Dedifferentiated amniotic fluid mesenchymal stem cell (primary cell): ENCODE data around the gene GOLGA7B.
A peak's percentile ranks its signal among the peaks of the same experiment; 100 is the strongest.
"Not testable (repeated sequence)": the region's sequence is repeated elsewhere in the genome, so short reads cannot be mapped to it uniquely, and the experiment has no call there.

Experiments
- DNase-seq: peaks from one replicate; pipeline ENCODE4 v3.0.0-alpha.2; 2016; ENCODE audit errors: extremely low spot score

GOLGA7B gene

DNA sequence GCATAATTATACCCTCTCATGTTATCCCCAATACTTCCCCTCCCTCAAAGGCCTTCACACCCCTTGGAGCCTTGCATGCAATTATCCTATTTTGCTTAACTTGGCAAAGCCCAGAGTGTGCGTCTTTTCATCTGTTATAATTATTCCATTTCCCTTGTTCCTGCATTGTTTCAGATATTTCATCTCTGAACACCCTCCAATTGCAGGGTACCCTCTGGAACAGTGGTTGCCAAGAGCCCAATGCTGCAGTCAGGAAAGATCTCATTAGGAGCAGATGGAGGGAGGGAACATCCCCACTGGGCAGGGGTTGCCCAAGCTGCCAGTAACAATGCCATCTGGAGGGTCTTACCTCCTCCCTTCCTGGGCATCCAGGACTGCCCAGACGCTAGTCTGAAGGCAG is 18.4 kb upstream of the GOLGA7B start:
- no peak for DNase-seq

DNA sequence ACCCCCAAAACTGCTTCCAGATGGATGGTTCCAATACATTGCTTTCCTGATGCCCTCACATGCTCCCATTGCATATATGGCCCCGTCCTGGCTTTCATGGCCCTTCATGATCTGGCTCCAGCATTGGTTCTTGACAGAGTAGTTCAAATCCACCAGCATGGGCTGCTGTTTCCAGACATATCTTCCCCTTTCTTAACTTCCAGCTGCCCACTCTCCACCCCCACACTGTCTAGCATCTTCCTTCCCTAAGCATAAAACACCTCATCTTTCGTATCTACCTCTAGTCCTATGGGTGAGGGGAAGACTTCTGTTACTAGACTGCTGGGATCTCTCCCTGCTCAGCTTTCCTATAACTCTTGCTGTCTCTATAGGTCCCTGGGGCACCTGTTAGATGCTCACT is 13.2 kb upstream of the GOLGA7B start:
- no peak for DNase-seq

DNA sequence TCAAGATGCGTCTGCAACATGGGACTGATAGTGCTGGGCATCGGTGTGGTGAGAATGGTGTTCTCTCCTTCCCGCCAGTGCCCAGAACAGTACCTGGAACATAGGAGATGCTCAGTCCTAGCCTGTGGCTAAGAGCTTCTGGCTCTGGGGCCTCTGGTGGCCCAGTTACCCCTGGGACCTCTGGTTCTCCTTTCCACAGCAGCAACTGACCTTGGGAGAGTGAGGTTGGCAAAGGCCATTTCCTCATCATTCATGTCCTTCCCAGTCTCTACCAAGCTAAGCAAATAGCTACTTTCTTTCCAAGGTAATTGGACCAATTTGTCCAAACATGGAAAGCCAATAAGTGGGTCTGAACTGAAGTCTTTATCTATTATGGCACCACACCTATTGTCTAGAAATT is 11.6 kb upstream of the GOLGA7B start:
- DNase-seq, result no peak

DNA sequence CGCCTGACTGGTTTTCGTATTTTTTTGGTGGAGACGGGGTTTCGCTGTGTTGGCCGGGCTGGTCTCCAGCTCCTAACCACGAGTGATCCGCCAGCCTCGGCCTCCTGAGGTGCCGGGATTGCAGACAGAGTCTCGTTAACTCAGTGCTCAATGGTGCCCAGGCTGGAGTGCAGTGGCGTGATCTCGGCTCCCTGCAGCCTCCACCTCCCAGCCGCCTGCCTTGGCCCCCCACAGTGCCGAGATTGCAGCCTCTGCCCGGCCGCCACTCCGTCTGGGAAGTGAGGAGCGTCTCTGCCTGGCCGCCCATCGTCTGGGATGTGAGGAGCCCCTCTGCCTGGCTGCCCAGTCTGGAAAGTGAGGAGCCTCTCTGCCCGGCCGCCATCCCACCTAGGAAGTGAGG is 8.5 kb upstream of the GOLGA7B start:
- not testable (repeated sequence) for DNase-seq

DNA sequence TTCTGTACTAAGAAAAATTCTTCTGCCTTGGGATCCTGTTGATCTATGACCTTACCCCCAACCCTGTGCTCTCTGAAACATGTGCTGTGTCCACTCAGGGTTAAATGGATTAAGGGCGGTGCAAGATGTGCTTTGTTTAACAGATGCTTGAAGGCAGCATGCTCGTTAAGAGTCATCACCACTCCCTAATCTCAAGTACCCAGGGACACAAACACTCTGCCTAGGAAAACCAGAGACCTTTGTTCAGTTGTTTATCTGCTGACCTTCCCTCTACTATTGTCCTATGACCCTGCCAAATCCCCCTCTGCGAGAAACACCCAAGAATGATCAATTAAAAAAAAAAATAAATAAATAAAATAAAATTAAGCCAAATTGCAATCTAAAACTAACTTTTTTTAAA is 7.5 kb upstream of the GOLGA7B start:
- not testable (repeated sequence) for DNase-seq

DNA sequence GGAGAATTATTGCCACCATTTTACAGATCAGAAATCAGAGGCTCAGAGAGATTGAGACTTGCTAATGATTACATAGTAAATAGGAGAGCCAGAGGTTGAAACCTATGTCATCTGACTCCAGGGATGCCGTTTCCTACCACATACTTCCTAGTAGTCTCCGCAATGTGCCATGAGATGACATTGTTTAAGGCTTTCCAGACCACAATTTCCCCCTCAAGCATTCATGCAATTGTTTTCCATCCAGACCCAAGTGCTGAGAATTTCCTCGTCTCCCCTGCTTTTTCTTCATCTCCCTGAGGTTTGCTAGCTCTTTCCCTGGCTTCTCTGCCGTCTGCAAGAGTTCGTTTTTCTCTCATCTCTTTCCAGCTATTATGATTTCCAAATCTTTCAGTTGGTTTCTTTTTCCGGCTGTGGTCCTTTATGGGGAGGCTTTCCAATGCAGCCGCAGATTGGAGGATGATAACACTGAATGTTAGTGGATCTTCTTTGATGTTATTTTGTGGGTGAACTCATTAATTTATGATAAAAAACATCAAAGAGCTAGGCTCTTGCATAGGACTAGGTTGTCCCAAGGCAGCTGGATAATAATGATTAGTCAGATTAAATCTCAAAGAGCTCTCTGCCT is 6.9 kb upstream of the GOLGA7B start:
- no peak for DNase-seq

DNA sequence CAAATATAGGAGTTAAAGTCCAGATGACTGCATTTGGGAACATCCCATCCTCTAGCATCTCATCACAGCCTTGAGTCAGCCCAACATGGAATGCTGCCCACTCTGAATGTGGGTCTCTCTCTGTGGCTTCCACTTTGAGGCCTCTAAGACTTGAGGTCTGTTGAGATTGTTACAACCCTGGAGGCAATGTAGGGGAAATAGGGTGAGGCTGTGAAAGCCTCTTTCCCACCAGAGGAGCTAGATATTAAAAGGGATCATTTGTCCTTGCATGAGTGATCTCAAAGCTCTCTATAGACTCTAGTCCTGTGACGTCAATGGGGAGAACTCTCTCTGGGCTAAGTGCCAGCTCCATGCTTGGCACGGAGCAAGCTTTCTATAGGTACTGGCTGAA is 6.4 kb upstream of the GOLGA7B start:
- no peak for DNase-seq

DNA sequence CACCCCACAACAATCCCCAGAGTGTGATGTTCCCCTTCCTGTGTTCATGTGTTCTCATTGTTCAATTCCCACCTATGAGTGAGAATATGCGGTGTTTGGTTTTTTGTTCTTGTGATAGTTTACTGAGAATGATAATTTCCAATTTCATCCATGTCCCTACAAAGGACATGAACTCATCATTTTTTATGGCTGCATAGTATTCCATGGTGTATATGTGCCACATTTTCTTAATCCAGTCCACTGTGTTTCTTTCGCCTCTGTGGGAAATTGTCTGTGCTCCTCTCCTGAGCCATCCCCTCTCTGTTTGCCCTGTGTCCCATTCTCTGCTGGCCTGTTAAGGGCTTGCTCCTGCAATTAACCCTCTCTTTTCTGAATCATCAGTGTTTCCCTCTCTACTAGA is 5.7 kb upstream of the GOLGA7B start:
- DNase-seq, result not testable (repeated sequence)

DNA sequence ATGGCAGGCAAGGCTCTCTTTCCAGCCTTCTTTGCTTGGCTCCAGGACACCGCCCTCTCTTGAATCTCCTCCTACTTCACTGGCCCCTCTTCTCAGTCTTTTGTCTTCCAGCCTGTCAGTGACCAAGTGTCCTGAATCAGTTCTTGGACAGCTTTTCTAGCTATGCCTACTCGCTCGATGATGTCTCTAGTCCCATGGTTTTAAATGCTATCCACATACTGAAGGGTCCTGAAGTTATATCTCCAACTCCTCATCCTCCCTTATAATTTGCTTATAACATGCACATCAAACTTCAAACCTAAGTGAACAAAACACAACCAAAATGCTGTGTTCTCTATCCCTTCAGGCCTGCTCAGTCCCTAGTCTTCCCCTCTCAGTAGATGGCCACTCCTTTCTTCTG is 5.0 kb upstream of the GOLGA7B start:
- DNase-seq, result no peak

DNA sequence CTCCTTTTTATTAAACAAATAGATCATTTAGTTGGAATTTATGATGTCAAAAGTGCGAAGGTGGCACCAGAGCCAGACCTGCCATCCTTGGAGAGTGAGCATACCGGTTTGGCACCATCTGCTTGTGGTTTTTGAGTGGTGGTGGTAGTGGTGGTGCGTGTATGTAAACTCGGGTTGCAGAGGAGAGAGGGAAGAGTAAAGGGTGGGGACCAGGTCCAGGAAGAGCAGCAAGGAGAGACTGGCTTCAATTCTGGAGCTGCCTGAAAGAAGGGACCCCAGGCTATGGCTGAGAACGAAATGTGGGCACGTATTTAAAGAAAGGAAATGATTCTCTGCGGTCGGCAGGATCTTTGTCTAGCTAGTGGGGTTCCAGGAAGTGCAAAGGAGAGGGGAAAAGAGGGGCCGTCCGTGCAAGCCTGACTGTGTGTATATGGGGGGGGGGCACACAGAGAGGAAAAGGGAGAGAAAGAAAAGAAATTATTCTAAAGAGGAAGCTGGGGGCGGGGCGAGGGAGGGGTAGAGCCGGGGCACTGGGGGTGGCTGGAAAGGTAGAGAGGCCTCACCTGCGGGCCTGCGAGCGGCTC is 448 bp upstream of the GOLGA7B start:
- DNase-seq, result no peak

DNA sequence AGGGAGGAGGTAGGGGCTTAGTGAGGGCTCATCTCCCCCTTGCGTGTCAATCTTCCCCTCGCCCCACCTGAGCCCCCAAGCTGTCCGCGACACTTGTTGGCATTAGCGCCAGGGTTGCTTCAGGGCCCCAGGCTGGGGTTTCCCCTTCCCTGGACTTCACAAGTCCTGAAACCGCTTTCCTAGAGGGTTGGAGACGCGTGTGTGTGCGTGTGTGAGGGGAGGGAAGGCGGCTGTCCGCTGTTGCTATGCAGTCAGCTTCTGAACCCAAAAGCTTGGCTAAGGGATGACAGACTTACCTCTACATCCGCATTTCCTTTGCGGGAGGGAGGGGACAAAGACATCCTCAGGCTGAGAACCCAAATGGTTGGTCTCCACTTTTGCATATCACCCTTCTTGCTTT is 803 bp downstream of the GOLGA7B start:
- DNase-seq, result no peak

DNA sequence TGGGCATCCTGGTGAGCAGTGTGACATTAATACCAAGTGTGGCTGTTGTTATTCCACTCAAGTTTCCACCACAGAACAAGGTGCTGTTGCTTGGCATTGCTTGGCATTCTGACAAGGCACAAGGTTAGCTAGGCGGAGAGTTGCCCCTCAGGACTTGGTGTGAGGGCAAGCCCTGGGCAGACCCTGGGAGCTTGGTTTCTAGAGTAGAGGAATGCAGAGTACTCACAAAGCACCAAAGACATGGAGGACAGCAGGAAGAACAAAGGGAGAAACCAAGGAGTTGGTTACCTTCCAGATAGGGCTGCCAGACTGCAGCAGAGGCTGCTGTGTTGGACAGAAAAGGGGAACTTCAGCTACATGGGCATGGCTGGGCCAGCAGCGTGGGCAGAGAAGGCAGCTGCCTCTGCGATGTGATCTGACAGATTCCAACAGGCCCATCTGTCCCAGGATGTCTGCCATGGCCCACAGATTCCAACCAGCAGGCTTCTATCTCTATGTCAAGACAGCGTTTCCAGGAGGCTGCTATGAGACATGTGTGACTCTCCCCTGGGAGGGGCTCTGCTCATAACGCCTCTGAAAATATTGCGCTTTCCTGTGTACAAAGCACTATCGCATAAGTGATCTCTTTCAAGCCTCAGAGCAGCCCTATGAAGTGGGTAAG is 1.8 kb downstream of the GOLGA7B start:
- no peak for DNase-seq

DNA sequence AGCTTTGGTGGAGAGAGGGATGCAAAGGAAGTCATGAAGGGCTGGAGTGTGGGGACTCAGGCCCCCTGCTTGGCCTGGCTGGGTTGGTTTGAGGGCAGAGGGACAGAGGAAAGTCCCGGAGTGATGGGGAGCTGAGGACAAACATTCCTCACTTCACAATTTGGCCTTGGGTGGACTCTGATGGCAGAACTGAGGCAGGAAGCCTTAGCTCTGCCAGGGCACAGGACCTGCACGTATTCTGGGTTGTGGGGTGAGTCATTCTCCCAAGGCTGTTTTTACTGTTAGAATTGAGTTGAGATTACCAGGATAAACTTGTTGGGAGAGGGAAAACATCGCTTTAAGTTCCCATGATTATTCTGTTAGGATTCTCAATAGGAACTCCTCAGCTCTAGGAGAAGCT is 2.6 kb downstream of the GOLGA7B start:
- DNase-seq, result no peak

DNA sequence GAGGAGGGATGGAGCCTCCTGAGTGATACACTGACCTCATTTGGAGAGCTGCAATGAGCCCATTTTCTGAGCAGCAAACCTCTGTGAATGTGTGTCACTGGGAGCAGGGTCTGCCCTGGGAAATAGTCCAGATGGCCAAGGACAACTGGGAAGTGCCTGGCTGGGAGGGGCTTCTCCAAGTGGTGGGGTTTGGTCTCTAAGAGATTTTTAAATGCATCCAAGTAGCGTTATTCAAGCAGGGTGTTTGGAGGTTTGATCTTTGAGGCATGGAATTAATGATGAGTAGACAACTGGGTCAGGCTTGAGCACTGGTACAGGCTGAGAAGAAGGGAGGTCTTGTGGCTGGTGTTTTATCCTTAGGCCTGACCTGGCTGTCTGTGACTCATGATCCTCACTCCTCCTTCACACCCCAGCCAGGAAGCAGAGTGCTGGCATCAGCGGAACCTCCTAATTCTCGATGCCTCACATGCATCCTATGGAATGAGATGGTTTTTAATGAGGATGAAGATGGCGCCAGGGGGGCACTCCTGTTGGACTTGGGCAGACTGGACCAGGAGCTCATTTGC is 3.3 kb downstream of the GOLGA7B start:
- no peak for DNase-seq

DNA sequence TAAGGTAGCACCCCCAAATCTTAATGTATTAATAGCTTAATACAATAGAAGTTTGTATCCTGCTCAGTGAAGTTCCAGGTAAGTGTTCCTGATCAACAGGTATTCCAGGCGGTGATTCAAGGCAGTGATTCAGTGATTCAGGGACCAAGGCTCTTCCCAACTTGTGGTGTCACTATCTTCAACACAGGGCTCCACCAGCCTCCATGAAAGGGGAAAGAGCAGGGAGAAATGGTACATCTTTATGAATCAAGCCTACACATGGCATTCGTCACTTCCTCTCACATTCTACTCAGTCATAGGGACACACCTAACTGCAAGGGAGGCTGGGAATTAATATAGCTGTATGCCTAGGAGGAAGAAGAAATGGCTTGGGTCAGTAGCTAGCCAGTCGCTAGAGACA is 5.1 kb downstream of the GOLGA7B start:
- DNase-seq, result no peak

DNA sequence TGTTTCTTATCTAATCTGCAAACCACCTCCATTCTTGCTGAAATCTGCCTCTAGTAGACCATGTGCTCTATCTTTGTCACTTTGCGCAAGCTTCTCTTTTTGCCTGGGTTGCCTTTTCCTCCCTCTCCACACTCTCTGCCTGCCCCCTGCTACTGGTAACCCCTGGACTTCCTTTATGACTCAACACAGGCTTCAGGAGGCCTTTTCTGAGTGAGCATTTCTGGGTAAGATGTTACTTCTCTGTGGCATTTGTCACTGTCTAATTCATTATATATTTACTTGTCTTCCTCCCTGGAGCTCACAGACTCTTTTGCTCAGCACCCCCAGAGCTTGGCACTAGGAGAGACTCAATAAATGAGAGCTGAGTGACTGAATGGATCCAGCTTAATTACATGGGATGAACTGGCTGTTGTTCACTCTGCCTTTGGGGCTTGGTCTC is 8.4 kb downstream of the GOLGA7B start:
- DNase-seq, result no peak

DNA sequence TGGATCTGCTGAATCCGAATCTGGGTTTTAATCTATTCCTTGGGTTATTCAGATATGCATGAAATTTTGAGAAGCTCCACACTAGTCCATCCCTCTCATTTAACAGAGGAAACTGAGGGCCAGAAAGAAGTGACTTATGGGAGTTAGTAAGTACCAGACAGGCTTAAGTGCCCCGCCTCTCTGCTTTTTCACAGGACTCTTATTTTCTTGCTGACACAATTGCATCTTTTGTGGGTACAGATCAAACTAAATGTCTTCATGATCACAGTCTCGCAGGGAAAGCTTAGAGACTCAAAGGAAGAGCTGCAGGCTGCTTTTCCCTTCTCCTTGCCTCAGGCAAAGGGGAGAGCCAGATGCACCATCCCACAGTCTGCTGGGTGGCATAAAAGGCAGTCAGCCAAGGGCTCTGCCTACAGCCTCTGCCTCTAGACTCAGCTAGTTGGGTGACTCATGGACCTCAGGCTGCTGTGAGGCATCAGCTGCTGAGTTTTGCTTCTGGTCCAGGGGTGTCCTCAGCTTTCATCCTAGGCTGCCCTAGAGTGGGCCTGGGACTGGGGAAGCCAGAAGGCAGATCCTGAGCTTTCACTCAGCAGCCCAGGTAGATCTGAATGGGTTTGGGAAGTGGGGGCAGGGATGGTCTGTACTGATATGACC is 11.6 kb downstream of the GOLGA7B start:
- DNase-seq, result peak; percentile 85

DNA sequence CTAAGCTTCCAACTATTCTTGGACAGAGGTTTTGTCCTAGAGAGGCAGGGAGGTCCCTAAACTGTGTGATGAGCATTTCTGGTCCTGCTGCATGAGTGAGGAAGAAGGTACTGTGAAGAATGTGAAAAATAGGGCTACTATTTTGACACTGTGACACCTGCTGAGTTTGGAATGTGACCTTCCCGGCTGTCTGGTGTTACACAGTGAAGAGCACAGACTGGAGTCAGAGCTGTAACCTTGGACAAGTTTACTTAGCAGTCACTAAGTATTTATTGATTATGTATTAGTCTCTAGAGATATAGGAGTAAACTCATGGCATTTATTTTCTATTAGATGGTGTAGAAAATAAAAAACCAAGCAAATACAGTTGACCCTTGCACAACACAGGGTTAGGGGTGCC is 12.3 kb downstream of the GOLGA7B start:
- no peak for DNase-seq

DNA sequence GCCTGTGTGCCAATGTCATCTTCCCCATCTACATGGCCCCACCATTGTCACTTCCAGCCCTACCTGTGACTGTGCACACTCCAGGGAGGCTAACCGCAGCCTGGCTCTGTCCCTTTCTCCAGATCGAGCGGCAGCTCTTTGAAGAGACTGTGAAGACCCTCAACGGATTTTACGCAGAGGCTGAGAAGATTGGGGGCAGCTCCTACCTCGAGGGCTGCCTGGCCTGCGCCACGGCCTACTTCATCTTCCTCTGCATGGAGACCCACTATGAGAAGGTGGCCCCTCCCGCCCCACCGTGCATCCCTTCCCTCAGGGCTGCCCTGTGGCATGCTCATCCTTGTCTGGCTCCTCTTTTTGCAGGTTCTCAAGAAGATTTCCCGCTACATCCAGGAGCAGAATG is 14.2 kb downstream of the GOLGA7B start:
- DNase-seq, result no peak

DNA sequence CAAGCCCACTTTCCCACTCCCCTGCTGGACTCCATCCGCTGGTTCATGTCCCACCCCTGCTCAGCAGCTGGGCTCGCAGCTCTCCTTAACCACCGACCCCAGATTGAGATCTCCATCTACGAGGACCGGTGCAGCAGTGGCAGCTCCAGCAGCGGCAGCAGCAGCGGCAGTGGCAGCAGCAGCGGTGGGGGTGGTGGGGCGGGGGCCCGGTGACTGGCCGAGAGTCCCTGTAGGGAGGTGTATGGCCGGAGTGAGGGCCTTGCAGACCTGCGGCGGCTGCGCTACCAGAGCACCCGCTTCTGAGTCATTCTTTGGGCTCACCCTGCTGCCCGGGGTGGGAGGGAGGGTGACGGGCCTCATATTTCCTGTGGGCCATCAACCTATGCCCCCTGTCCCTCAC is 15.8 kb downstream of the GOLGA7B start:
- no peak for DNase-seq

DNA sequence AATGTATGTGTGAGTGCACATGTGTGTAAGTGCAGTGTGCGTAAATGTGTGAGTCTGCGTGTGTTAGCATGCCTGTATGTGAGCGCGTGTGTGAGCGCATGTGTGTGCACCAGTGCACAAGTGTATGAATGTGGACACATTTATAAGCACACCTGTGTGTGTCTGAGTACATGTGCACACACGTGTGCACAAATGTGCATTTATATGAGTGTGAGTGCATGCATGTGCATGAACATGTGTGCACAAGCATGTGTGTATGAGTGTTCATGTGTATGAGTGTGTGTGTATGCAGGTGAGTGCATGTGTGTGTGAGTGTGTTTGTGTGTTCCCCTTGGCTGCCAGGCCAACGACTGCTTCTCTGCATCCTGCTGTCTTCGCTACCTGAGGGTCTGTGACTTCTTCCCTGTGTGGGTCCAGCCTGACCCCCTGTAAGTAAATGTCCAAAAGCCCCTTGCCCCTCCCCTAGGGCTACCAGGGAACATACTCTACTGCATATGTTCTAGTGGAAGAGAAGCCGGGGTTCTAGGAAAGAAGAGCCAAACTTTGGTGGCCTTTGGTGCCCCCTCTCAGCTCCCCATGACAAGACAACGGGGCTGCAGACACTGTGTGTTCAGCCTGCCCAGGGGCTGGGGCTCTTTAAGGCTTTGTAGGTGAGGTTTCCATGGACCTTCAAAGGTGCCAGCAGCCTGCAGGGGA is 17.0 kb downstream of the GOLGA7B start:
- DNase-seq, result no peak

DNA sequence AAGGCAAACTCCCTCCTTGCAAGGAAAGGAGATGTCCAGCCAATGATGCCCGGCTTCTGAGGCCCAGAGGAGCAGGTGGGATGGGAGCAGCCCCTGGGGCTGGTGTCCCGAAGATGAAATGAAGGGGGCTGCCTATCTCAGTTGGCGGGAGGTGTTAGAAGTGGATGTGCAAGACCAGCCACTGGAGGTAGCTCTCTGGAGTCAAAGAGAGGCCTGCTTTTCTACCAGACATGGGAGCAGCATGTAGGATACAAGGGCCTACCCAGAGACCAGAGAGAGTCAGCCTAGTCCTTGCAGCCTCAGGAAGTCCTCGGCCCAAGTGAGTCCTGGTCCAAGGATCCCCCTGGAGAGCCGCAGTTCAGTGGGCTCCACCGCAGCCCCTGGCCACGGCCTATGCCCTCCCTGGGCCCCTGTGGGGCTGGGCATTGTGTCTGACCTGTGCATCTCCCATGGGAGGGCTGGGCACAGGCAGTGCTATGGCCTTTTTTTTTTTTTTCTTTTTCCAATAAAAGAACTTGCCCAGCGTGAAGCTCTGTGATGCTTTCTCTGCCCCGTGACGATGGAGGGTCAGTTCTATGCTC is 17.7 kb downstream of the GOLGA7B start:
- DNase-seq, result no peak
